ENCODE results near the gene OBSCN. TPM values are rescaled to one million over a fixed set of nuclear protein-coding genes. Genes with fewer than 3 reads are reported as not detected.

OBSCN gene
- total RNA-seq, 2 donors from 2014 or later = 194 to 201 TPM

GRCh38 chr1:228423404-228424053 lies 215.7 kb downstream of the OBSCN start:
- no peak for DNase-seq
- intact Hi-C loops (cut with DNase I) = no loop called here
- no peak for ATAC-seq

GRCh38 chr1:228424685-228425660 lies 217.1 kb downstream of the OBSCN start:
- DNase-seq = no peak
- intact Hi-C loops (cut with DNase I) = no loop called here
- ATAC-seq = no peak

GRCh38 chr1:228426518-228427175 lies 218.8 kb downstream of the OBSCN start:
- intact Hi-C loops (cut with DNase I) = no loop called here
- DNase-seq (no peak), ATAC-seq (no peak)

- DNase-seq = no peak
- ATAC-seq = no peak
Measured at GRCh38 chr1:228428412-228428811, 220.6 kb downstream of the OBSCN start.

More at GRCh38 chr1:228428412-228428811, 220.6 kb downstream of the OBSCN start:
- intact Hi-C loops (cut with DNase I) = no loop called here

Small RNAs within 50 kb of the gene (microRNA-seq; reads per million reads assigned to microRNA genes)
- 0 reads per million in 2 donors for gene MIR6742

Other genes starting within 250 kb of the OBSCN start
- not detected for gene WNT3A, start 201.0 kb upstream of the OBSCN start, total RNA-seq
- 100 to 1,000 TPM; 295 to 397 TPM for gene ARF1, start 125.3 kb upstream of the OBSCN start, total RNA-seq
- 1 to 10 TPM; 7.7 to 8.0 TPM for gene C1orf35, start 104.7 kb upstream of the OBSCN start, total RNA-seq
- gene MRPL55, start 98.7 kb upstream of the OBSCN start, total RNA-seq = 10 to 100 TPM; 43.5 to 48.9 TPM
- 100 to 1,000 TPM; 153 to 185 TPM for gene GUK1, start 67.8 kb upstream of the OBSCN start, total RNA-seq
- gene GJC2, start 58.1 kb upstream of the OBSCN start, total RNA-seq = 1 to 10 TPM; 2.2 to 2.3 TPM
- 10 to 100 TPM; 10.4 to 10.5 TPM for gene IBA57, start 42.2 kb upstream of the OBSCN start, total RNA-seq
- gene TRIM11, start 198.8 kb downstream of the OBSCN start, total RNA-seq = 1 to 10 TPM; 9.0 to 9.5 TPM
- under 1 TPM; 0.42 to 0.88 TPM for gene TRIM17, start 208.8 kb downstream of the OBSCN start, total RNA-seq